ENCODE measurements around the gene GRAMD1A.
"Not testable (repeated sequence)": the region's sequence is repeated elsewhere in the genome, so short reads cannot be mapped to it uniquely, and the experiment has no call there.

The GRAMD1A gene

DNA sequence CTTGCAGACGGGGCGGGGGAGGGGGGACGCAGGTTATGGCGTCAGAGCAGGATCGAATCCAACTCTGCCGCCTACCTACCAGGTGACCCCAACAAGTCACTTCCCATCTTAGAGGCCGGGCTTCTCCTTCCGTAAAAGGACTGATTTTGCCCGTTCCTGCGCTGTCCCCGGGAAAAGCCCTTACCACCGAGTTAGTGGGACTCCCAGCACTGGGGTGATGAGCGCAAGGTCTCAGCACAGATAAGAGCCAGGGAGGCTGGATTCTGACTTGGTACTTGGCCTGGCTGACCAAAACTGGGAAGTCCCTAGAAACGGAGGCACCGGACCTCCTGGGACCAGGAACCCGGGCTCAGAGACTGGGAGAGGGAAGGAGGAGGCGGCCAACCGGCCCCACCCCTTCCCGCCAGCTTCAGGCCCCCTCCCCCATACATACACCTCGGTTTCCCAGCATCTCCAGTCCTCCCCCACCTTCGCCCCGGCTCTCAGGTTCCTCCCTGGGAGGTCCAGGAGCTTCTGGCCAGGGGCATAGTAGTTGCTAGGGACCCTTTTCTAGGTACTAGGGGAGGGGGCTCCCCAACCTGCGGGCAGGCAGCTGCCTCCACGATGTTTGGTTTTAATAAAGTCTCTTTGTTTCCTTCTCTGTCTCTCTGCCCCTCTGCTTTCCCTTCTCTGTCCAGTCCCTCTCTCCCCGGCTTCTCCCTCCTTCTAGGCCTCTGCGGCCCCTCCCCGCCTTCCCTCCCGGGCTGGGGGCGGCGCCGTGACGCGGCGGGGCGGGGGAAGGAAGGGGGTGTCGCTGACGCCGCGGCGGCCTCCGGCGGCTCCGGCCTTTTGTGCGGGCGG, at the start of gene GRAMD1A:
Gene GRAMD1A (plus strand): TSS at position 826 of the 840 bp plus-strand sequence. CDS start 156 bp downstream, outside the sequence.
- DNase-seq, result peak; percentile 89

DNA sequence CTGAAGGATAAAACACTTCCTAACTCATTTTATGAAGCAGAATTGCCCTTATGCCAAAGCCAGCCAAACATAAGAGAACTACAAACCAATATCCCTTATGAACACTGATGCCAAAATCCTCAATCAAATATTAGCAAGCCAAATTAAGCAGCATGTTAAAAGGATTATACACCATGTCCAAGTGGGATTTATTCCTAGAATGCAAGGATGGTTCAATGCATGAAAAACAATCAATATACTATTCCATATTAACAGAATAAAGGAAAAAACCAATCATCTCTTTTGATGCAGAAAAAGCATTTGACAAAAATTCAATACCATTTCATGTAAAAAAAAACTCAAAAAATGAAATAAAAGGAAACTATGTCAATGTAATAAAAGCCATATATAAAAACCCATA, 47.0 kb upstream of the GRAMD1A start:
- no peak for DNase-seq

DNA sequence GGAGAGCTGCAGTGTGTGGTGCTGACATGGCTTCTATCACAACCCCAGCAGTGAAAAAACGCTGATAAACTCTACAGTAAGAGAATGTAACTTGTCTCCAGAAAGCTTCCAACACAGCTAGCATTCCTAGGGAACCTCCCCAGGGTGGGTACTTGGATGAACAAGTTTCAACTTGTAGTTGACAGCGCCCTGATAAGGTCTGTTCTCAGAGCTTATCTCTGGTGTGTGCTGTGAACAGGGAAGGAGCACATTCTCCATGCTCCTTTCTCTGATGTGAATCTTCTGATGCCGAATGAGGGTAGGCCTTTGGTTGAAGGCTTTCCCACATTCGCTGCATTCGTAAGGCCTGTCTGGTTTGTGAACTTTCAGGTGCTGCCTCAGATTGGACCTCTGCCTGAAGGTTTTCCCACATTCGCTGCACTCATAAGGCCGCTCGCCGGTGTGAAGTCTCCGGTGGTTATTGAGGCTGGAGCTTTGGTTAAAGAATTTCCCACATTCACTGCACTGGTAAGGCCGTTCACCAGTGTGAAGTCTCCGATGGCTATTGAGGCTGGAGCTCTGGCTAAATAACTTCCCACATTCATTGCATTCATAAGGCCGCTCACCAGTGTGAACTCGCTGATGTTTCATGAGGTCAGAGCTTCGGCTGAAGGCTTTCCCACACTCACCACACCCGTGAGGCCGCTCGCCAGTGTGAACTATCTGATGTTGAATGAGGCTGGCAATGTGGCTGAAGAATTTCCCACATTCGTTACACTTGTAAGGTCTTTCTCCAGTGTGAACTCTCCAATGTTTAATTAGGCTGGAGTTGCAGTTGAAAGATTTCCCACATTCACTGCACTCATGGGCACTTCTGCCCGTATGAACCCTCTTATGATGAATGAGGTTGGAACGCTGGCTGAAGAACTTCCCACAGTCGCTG, 42.0 kb upstream of the GRAMD1A start:
- DNase-seq, result no peak

DNA sequence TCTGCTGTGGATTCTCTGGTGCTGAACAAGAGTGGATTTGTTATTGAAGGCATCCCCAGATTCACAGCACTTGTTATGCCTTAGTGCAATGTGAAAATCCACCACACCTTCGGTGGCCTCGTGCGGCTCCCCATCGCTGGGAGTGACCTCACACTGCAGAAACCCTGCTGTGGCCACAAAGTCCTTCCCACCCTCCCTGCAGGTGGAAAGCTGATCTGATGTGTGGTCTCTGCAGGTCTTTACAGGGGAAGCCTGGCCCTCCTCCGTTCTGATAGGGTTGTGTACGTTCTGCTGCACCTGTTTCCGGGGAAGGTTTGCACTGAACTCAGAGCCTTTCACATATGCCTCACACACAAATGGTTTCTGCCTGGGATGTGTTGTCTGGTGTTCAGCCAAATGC, 41.1 kb upstream of the GRAMD1A start:
- DNase-seq, result no peak

DNA sequence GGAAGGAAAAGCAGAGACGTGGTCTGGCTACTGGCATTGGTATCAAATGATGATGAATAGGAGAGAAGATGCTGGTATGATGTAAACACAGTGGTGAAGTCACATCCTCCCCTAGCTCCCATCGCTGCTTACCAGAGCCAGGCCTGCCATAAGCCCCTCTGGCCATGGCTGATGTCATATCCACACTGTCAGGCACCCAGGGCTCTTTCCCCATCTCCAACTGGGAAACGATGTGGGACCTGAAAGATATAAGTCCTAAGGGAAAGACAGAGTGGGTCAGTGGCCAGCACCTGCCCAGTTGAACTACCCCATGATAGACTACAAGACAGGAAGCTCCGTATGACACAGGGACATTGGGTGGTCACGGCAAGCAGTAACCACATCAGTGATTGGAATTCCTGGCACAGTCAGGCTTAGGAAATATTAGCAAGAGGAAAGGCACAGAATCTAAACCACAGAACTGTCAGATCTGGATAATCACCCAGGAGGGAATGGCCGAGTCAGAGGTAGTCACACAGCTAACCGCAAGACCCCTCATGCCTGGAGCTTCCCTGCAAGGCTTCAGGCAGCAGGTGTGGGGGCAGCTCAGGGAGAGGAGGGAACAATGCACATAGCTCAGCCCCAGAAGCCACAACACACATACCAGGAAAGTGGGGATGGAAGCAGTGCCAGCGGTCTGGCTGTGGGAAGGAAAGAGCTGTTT, 39.9 kb upstream of the GRAMD1A start:
- DNase-seq, result no peak

DNA sequence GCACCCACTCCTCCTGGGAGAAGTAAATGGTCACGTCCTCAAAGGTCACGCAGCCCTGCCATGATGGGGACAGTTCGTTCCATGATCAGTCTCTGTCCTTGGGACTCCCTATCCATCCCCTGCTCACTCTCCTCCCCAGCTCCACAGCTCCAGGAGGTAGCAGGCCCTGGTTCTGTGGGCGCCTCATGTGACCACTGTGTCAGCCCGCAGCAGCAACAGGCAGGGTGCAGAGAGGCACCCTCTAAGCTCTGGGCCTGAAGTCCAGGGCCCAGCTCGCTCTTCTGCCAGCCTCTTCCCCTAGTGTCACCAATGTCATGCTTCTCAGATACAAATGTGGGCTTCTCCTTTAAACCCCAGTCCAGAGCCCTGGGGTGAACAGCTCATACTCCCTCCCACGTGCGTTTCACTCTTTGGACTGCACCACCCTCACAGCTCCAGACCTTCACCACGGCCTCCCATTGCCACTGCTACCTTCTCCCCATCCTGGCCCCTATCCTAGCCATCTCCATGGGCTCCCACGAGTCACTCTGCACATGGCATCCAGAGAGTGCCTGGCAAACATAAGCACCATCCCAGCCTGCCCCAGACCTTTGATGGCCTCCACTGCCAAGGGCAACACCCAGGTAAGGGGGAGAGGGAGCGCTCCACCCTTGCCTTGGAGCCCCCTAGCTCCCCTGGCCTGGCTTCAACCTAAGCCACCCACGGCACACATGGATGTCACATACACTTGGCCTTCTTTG, 39.0 kb upstream of the GRAMD1A start:
- no peak for DNase-seq

DNA sequence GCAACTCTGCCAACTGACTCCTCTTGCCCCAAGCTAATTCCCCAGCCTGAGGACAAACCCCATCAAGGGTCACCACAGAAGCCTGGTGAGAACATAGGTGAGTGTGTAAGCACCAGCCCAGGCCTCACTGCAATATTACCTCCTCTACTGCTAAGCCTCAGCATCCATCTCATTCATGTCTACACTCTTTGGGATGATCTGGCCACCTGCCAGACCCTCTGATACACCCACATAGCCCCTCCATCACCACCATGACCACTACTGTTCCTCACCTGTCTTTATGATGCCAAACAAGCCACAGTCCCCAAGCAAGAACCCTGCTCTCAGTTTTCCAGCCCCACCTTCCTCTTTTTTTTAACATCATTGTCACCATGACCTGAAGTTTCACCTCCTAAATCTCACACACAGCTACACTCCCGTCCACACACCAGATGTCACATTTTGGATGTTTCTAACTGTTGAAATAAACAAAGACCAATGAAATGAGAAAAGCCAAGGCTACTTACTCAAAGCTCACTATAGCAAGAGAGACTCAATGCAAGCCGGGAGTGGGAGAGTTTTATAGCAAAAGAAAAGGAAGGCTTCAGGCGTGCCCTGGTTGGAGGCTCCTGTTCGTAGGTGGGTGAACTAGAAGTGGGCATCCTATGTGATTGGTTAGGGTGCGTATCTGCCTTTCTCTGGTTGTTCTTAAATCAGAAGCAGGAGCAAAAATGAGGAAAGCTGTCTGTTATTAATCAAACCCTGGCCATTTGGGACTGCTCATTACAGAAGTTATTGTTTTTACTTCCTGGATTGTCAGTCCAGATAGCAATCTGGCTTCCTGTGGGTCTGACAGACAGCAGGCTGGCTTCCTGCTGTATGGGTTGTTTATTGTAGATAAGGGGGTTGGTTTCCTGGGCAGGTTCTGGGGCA, 38.1 kb upstream of the GRAMD1A start:
- peak; percentile 39 for DNase-seq

DNA sequence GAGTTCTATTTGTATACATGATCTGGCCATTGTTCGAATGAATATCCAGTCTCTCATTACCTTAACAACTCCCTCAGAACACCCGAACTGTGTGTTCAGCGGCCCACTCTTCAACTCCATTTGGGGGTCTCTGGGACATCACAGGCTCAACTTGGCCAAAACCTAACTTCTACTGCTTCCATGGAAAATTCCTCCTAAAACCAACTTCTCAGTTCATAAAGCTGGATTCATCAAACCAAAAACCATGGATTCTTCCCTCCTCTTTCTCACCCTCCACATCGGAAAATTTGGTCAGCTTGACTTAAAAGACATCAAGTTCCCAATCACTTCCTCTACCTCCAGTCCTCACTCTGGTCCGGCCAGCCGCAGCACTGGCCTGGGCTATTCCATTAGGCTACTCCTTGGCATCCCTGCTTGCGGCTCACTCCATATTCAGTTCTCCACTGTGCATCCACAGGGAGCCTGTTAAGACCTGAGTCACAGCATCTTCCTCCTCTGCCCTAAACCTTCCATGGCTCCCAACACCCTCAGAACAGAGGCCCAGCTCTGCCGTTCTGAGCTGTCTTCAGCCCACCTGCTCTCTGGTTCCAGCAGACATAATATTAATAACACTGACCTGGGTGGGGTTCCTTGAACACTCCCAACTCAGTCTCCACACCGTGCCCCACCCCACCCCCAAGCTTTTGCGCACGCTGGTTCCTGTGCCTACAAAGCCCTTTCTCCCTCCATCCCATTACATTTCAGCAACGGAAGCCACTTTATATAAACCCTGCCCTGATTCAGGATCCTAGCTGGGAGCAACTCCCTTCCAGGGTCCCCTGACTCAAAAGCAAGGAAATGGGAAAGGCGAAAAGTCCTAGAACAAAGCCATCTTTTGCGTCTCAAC, 37.2 kb upstream of the GRAMD1A start:
- DNase-seq, result no peak

DNA sequence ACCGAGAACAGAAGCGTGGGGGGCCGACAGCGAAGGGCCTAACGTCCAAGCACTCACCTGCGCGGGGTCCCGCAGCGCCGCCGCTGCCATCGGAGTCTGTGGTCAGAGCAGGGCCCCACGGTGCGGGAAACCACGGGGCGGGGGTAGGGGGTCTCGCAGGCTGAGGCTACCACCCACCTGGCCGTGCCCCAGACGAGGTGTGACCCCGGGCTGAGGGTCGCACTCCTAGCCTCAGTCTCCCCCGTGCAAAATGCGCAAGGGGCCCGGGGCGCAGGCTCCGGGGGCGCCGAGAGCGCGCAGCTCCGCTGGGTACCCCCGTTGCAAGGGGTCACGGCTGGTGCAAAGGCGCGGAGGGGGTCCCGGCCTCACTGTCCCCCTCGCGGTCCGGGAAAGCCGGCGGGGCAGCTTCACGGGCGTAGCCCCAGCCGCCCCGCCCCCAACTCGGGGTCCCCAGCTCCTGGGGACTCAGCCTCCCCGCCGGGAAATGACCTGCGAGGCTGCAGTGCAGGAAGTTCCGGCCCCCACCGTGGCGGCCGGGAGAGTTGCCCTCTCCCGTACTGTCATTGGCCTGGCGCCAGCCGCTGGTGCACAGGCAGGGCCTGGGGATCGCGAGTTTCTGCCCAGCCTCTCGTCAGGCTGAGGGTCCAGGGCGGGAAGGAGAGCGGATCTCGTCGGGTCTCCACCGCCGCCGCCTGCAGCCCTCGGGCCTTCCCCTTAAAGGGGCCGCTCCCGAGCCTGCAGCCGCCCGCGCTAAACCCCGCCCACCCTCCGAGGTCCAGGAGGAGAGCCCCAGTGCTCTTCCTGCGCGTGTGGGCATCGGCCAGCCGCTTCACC, 36.3 kb upstream of the GRAMD1A start, which contains the start of gene ZNF792:
Gene ZNF792 (minus strand): TSS at position 657 of the 834 bp plus-strand sequence. CDS start 567 bp downstream, at position 90.
- peak; percentile 78 for DNase-seq

DNA sequence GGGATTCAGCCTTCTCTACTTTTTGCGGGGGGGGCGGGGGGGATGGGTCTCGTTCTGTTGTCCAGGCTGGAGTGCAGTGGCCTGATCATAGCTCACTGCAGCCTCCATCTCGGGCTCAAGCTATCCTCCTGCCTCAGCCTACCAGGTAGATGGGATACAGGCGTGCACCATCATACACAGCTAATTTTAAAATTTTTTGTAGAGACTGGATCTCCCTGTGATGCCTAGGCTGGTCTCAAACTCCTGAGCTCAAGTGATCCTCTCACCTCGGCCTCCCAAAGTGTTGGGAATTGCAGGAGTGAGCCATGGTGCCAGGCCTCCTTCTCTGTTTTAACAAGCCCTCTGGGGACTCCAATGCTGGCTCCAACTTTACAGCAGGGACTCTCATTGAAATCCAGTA, 35.5 kb upstream of the GRAMD1A start:
- DNase-seq, result no peak

DNA sequence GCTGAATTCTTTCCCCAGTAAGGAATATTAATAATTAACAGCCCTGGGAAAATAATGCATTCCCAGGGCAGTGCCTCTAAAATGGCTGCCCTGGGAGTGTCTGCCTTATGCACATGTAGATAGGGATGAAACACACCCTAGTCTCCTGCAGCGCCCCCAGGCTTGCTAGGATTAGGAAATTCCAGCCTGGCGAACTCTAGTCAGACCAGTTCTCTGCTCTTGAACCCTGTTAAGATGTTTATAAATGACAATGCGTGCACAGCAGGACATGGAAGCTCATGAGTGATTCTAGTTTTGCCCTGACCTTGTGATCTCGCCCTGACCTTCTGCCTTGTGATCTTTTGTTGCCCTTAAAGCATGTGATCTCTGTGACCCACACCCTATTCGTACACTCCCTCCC, 34.6 kb upstream of the GRAMD1A start:
- DNase-seq, result not testable (repeated sequence)

DNA sequence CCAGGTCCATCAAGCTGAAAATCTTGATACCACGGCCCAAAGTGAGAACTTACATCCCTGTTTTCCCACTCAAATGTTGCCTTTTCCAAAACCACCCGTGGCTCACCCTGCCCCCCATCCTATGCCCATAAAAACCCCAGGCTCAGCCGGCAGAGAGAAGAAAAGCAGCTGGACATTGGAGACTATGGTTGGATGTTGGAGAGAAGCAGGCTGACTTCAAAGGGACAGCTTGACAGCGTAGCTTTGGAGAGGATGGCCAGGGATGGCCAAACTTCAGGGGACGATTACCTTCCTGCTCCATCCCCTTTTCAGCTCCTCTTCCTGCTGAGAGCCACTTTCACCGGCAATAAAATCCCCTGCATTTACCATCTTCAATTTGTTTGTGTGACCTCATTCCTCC, 32.6 kb upstream of the GRAMD1A start:
- no peak for DNase-seq

DNA sequence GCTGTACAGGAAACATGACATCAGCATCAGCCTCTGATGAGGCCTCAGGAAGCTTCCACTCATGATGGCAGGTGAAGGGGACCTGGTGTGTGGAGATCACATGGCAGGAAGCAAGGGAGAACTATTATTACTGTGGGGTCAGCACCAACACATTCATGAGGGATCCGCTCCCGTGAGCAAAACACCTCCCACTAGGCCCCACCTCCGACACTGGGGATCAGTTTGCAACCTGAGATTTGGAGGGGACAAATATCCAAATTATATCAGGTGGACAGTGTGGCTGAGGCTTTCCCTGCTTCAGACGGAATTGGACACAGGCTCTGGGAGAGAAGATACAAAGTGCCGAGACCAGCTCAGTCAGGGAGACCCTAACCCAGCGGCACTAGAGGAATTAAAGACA, 30.4 kb upstream of the GRAMD1A start:
- no peak for DNase-seq

DNA sequence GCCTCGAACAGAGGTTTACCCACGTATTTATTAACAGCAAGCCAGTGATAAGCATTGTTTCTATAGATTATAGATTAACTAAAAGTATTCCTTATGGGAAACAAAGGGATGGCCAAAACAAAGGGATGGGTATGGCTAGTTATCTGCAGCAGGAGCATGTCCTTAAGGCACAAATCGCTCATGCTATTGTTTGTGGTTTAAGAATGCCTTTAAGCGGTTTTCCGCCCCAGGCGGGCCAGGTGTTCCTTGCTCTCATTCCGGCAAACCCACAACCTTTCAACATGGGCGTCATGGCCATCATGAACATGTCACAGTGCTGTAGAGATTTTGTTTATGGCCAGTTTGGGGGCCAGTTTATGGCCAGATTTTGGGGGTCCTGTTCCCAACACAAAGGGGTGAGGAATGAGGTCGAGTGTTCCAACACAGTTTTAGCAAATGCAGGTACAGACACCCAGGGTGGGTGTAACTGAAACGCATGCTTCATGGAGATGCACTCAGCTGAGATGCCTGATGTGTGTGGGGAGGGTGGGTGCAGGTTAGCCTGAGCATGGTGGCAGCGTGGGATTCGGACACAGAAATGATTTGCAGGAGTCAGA, 29.8 kb upstream of the GRAMD1A start:
- DNase-seq, result peak; percentile 15

DNA sequence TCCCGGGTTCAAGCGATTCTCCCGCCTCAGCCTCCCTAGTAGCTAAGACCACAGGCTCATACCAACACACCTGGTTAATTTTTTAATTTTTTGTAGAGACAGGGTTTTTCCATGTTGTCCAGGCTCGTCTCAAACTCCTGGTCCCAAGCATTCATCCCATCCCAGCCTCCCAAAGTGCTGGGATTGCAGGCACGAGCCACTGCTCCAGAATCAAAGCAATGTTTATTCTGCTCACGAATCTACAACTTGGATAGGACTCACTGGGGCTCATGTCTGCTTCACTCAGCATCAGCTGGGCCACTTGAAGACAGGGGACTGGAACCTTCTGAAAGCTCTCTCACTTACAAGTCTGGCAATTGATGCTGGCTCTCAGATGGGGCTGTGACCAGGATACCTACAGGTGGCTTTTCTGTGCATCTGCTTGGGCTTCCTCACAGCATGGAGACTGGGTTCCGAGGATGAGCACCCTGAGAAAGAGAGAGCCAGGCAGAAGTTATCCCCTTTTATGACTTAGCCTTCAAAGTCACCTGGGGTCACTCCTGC, 27.9 kb upstream of the GRAMD1A start:
- no peak for DNase-seq

DNA sequence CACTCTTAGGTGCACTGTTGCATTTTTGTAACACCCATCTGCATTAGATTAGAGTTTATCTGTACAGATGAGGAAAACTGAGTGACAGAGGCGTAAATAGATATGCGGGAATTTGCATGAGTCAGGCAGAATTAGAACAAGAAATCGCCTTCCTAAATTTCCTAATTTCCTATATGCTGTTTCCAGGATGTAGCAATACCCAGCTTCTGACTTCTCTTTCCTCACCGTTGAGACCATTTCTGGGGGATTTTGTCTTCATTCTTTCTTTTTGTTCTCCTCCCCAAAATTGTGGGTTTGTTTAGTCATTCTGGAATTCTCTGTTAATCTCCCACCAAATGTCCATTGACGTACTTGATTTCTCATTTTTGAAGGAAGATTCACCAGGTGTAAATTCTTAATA, 25.5 kb upstream of the GRAMD1A start:
- no peak for DNase-seq

DNA sequence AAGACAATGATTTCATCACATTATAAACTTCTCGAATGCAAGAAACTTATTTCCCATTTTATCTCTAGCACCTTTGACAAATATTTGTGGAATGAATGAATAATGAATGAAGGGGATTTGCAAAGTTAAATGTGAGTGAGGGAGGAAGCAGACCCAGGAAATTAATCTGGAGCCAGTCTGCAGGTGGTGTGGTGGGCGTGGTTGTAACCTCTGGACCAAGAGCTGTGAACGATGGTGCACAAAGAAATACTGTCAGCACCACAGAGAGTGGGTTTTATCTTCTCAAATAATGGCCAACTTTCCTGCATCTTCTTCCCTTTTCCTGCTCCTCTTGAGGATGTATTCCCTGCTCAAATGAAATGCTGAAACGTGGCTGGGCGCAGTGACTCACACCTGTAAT, 25.1 kb upstream of the GRAMD1A start:
- DNase-seq, result no peak

DNA sequence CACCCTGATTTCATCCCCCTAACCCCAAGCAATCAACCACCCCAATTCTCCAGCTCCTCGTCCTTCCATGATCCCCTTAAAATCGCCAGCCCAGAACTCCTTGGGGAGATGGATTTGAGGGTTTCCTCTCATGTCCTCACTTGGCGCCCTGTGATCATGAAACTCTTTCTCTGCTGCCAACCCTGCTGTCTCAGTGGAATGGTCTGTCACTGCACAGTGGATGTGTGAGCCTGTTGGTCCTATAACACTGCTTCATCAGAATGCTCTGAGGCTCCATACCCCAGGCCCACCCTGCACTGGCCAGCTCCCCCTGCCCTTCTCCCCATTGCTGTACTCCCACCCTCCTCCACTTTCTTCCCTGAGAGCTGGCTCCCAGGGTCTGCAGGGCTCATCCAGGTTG, 23.5 kb upstream of the GRAMD1A start:
- no peak for DNase-seq
